ENCODE measurements around the gene SPAG9.
"Not testable (repeated sequence)": the region's sequence is repeated elsewhere in the genome, so short reads cannot be mapped to it uniquely, and the experiment has no call there.

Gene SPAG9

DNA sequence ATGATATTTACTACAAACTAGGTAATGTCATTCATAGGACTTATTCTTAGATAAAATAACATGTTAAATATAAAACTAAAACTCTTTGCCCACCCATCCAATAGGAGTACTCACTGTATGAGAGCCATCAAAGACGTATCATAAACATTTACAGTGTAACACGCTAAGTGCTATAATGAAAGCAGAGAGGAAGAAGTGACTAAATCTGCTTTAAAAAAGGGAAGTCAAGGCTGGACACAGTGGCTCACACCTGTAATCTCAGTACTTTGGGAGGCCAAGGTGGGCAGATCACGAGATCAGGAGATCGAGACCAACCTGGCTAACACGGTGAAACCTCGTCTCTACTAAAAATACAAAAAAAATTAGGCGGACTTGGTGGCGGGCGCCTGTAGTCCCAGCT, 32.4 kb downstream of the SPAG9 start:
- no peak for DNase-seq (ENCODE audit: low spot score)

DNA sequence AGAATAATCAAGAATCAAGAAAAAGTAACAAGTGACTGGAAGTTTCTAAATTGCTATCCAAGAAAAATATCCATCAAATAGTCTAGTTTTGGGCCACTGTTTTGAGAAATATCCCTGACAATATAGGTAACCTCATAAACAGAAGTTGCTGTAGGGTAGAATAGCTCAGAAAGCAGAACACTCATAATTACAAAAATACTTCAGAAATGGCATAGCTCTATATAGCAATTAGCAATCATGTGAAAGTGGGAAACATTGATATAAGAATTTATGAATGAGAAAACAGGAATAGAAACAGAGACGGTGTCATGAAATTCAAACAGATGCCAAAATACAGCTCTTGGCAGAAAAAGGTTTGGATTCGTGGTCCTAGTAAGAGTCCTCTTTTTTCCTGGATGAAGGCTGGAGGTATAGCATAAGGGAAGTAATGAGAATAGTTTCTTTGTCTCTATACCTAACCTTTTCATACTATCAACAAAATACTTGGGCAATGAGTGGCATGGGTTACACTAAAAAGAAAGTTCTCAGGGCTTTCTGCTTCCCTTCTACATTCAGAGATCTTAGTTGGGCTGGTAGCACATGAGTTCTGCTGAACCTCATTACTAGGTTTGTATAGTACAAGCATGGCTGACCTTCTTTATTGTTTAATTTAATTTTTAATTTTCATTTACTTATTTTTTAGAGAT, 33.5 kb downstream of the SPAG9 start:
- no peak for DNase-seq (ENCODE audit: low spot score)

GRCh38 chr17:51085150-51085805, 35.4 kb downstream of the SPAG9 start:
- DNase-seq (ENCODE audit: low spot score): peak; percentile 9

DNA sequence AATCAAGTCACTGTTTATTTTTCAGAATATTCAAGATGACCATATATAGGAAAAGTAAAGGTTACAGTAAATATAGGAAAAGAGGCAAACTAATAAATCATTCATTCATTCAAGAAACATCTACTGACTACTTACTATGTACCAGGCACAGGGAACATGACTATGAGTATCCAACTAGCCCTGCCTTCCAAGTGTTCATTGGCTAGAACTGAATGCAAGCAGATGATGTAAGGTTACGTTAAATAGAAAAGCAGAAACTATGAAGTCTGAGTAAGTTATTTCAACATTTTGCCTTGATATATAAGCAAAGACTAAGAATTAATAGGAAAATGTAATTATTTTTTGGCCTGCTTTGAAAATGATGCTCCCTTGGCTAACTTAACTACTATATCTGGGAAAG, 36.7 kb downstream of the SPAG9 start:
- no peak for DNase-seq (ENCODE audit: low spot score)

- DNase-seq (ENCODE audit: low spot score): not testable (repeated sequence)
Observed at GRCh38 chr17:51083364-51083763, 37.3 kb downstream of the SPAG9 start.

DNA sequence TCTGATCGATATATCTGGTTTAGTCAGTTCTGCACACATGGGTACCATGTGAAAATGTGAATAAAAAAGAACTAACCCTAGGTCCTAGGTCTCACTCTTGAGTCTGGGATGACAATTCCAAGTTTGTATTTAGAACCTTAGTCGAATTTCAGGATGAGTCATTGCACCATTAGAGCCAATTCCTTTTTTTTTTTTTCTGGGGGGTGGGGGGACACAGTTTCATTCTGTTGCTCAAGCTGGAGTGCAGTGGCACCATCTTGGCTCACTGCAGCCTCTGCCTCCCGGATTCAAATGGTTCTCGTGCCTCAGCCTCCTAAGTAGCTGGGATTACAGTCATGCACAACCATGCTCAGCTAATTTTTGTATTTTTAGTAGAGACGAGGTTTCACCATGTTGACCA, 41.6 kb downstream of the SPAG9 start:
- DNase-seq (ENCODE audit: low spot score): peak; percentile 24

- no peak for DNase-seq (ENCODE audit: low spot score)
Observed at GRCh38 chr17:51078009-51078592, 42.6 kb downstream of the SPAG9 start.

DNA sequence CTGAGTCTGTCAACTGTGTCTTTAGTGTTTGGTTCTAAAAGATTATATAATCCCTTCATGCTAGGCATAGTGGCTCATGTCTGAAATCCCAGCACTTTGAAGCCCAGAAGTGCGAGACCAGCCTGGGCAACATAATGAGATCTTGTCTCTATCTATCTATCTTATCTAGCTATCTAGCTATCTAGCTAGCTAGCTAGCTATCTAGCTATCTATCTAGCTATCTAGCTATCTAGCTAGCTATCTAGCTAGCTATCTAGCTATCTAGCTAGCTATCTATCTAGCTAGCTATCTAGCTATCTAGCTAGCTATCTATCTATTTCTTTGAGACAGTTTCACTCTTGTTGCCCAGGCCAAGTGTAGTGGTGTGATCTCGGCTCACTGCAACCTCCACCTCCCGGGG, 43.8 kb downstream of the SPAG9 start:
- DNase-seq (ENCODE audit: low spot score): no peak

DNA sequence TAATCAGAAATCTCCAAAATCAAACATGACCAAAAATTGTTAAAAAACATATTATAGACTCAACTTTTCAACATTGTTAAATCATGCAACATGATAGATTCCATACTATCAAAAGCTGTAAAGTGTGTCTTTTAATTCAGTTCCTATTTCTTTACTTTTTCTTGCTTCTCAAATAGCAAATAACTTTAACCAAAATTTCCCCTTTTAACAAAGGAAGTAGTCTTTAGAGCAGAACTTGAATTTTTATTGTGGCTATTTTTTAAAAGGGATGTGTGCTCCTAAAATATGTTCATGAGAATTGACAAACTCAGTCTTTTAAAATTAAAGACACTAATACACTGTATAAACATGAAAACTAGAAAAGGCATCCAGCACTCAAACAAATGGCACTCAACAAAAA, 49.1 kb downstream of the SPAG9 start:
- DNase-seq (ENCODE audit: low spot score): no peak

GRCh38 chr17:51065466-51065865, 55.2 kb downstream of the SPAG9 start:
- no peak for DNase-seq (ENCODE audit: low spot score)

GRCh38 chr17:51064061-51064735, 56.5 kb downstream of the SPAG9 start:
- no peak for DNase-seq (ENCODE audit: low spot score)

GRCh38 chr17:51060396-51060795, 60.3 kb downstream of the SPAG9 start:
- DNase-seq (ENCODE audit: low spot score): no peak

DNA sequence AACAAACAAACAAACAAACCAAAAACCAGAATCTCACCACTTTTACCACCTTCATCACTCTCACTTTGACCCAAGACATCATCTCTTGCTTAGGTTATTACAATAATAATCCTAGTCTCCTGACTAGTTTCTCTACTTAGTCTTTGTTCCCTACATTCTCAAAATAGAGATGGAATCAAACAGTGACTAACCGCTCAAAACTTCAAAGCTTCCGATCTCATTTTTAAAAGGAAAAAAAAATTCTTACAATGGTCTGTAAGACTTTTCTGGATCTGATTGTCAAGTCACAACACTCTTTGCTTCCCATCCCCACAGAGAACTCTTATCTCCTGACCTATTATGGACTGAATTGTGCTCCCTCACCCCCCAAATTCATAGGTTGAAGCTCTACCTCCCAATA, 60.9 kb downstream of the SPAG9 start:
- DNase-seq (ENCODE audit: low spot score): peak; percentile 11

DNA sequence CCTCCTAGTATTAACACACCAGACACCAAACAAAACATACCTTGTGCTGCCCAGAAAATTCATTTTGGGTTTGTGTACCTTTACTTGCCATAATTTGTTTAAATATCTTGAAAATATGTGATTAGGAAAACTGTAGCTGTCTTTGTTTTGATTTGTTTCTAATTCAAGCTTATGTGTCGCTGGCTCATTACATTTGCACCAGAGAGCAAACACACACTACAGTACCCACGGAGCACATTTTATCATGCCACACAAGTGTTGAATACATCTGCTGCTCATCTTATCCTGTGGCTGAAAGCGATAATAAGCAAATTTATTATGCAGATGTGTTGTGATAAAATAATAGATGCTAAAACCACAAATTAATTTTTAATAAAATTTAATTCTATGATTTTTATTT, 63.1 kb downstream of the SPAG9 start:
- DNase-seq (ENCODE audit: low spot score): peak; percentile 5

DNA sequence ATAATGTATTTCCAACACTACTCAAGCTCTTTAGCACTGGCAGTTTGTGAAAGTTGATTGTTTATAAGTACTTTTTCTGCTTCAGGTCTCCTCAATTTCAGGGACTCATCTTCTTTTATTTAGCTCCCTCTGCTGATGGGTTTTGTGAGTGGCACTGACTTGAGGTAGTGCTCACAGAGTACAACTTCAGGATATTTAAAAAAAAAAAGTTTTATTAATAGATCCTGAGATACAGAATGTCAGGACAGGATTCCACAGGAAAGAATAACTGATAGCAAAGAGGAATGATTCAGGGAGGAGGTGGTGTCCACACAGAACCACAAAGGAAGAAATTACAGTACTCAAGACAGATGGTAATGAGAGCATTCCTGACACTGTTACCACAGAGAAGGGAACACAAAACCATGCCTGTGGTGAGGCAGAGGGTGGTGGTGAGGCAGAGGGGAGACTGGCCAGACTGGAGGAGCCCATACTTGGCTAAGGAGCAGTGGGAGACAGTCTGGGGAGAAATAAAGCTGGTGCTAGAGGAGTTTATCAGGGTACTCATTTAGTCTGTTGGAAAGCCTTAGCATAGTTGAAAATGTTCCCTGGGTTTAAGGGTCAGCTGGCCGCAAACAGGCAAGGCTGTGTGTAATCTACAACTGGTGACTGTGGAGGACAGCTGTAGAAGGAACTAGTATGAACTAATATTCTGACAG, 63.7 kb downstream of the SPAG9 start:
- DNase-seq (ENCODE audit: low spot score): peak; percentile 83

DNA sequence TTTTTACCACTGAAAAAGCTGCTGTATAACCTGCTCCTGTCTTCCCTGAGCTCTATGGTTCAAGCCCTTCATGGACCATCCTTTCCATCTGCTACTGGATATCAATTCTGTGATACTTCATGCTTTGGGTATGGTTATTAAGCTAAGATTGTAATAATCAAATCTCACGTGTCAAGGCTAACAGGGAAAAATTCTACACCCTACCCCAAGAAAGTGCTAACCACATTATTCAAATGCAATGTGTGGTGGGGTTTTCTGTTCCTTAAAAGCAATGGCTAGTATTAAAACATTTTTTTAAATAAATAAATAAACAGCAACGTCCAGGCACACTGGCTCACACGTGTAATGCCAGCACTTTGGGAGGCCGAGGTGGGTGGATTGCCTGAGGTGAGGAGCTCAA, 65.9 kb downstream of the SPAG9 start:
- DNase-seq (ENCODE audit: low spot score): no peak

DNA sequence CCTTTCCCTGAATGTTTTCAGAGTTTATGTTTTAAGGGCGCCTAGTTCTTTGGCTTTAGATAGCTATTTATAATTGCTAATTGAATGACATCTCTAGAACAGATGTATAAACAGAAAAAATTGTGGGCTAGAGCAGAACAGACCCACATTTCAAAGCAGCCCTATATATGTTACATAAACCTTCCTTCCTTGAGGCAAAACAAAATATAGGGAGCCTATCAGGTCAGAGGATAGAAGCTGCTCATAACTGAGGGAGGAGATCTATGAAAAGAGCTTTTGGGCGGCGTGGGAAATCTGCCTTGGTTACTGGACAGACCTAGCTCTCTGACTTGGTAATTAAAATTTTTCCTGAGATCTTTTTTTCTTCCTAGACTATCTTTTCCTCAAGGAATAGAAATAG, 68.4 kb downstream of the SPAG9 start:
- DNase-seq (ENCODE audit: low spot score): no peak

GRCh38 chr17:51050291-51051033, 70.2 kb downstream of the SPAG9 start:
- no peak for DNase-seq (ENCODE audit: low spot score)

DNA sequence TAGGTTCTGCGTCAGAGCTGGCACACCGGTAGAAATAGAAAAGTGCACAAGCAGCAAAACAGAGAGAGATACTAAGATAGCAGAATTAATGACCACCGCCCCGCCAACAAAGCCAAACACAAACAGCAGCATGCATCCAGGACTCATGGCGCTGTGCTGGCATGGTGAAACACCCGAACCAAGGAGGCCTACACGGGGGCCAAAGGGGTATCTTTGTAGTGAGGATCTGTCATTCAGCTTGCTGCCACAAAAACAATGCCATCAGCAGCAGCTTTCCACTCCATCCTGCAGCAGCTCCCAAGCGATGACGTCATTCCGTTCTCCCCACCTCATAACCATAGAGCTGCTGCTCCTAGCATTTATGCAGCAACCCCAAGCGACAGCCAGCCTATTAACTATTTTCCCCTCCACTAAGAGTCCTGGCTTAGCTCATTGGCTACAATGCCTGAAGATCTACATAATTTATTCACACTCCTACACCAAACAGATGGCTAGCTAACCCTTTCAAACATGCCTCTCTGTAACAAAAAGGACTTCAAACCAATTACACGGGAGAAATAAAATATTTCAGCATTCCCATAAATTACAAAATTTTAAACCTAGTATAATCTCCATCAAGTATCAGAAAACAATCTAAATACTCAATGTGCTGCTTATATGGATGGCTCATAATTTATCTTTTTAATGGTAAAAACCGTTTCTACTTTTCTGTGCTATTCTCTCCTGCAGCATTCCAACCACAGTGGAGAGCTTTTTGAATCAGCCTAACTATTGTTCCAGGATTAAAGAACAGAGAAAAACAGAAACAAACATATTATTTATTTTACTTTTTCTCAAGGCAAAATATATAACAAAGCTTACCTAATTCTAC, 73.9 kb downstream of the SPAG9 start:
- DNase-seq (ENCODE audit: low spot score): peak; percentile 81

- DNase-seq (ENCODE audit: low spot score): no peak
Observed at GRCh38 chr17:51046046-51046445, 74.6 kb downstream of the SPAG9 start.

DNA sequence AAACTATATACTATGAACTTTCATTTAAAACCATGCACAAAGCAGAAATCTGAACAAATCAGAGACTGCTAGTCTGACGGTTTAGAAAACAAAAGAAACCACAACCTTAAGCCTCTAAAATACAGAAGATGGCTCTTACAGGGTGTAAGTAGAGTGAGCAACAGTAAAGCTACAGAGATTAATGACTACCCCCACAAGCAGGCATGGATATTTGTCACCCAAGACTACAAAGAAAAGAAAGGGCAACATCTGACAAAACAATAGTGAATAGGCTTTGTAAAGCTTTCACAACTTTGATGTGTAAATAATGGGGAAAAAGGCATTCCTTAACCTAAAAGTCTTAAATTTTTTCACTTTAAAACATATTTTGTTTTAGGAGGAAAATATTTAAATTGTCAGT, 75.0 kb downstream of the SPAG9 start:
- DNase-seq (ENCODE audit: low spot score): peak; percentile 22
